ENCODE data around the gene ELOVL5. TPM values are rescaled to one million over a fixed set of nuclear protein-coding genes. Genes with fewer than 3 reads are reported as not detected.
"Not testable (repeated sequence)": the region's sequence is repeated elsewhere in the genome, so short reads cannot be mapped to it uniquely, and the experiment has no call there.

The ELOVL5 gene
- total RNA-seq, 1 donor from 2014 or later = 64.5 TPM

DNA sequence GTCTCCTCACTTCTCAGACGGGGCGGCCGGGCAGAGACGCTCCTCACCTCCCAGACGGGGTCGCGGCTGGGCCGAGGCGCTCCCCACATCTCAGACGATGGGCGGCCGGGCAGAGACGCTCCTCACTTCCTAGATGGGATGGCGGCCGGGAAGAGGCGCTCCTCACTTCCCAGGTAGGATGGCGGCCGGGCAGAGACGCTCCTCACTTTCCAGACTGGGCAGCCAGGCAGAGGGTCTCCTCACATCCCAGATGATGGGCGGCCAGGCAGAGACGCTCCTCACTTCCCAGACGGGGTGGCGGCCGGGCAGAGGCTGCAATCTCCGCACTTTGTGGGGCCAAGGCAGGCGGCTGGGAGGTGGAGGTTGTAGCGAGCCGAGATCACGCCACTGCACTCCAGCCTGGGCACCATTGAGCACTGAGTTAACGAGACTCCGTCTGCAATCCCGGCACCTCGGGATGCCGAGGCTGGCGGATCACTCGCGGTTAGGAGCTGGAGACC is 43.2 kb downstream of the ELOVL5 start:
- DNase-seq (ENCODE audit: low spot score) = not testable (repeated sequence)

DNA sequence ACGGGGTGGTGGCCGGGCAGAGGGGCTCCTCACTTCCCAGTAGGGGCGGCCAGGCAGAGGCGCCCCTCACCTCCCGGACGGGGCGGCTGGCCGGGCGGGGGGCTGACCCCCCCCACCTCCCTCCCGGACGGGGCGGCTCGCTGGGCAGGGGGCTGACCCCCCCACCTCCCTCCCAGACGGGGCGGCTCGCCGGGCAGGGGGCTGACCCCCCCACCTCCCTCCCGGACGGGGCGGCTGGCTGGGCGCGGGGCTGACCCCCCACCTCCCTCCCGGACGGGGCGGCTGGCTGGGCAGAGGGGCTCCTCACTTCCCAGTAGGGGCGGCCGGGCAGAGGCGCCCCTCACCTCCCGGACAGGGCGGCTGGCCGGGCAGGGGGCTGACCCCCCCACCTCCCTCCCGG is 43.8 kb downstream of the ELOVL5 start:
- not testable (repeated sequence) for DNase-seq (ENCODE audit: low spot score)

DNA sequence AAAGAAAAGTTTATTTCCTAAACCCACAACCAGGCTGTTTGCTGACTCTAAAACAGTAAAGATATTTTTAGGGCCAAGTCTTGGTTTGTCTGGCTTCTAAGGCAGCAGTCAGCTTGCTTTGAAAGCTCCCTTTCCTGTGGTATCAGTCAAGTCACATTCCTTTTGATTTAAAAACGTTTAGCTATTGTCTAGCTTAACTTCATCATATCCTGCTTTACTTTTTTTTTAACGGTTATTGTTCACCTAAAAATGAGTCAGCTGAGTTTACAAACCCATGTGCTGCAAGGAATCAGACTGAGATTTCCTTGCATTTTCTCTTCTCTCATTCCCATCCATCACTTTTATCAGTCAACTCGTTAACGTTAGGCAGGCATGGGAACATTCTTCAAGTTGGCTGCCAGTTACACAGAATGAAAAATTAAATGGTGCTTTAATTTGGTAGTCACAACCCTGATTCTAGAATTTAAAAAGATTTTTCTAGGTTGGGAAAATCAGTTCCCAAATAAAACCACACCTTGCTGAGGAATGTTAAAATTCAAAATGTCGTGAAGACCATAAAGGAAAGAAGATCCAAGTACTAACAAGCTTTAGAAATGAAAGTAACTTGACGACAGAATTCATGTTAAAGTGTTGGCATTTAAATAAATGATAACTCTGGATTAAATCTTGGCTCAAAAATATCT is 45.9 kb downstream of the ELOVL5 start:
- DNase-seq (ENCODE audit: low spot score) = no peak

DNA sequence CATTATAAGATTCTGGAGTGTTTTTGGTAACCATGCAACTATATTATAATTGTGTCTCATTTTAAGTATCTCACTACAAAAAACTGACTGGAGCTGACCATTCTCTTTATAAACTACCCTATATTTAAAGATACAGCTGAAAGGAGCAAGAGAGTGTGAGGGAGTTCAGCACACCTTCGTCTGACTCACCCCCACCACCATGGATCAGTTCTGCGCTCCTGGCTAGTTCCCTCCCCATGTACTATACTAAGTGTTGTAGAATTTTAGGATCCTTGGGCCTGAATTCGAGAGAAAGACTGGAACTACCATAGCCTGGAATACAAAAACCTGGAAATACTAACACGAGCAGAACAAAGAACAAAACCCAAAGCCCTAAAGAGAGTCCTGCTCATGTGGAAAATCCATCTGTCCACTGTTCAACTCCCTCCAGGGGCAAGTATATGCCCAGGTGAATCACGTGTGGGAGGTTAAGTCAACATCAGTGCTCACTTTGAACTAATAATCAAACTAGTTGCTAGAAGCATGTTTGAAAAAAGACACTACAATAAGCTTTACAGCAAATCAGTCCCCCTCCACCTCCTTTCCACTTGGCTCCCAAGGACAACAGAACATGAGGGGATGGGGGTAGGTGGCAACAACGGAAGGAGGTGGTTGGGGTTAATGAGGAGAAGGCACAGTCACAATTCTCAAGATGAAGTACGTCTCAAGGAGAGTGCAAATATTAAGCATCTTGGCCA is 46.8 kb downstream of the ELOVL5 start:
- no peak for DNase-seq (ENCODE audit: low spot score)

DNA sequence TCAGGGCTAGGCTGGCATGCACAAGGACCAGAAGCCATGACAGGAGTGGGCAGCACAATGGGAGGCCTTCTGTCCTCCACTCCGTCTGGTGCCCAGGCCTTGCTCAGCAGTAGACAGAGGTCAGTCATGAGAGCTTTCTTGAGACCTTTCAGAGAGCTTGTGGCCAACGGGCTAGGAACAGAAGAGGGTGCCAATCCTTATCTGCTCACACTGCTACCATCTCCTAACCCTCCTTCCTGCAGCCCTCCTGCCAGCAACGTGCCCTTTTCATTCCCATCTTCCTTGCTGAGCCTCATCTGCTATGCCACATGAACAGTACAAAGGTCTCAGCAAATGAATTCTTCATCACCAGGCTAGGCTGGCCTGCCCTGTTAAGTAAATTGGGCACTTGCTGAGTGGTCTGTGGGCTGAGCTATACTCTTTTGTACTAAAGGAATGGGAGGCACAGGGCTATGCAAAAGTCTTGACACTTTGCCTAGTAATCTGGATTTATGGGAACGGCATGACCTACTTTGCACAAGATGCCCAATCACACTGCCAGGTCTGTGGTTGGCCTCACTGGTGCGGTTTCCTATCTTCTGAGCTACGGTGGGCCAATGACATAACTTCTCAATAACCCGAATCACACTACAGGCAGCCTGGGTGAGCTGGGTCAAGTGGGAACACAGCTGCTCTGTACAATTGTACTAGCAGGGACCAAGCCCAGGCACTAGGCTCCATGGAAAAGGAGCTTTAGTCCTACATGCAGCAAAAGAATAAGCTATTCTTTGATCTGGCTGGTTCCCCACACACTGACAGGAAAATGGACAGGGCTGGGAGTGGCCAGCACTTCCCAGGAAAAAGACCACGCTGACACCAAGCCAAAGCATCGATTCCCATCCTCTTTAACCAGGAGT is 47.8 kb downstream of the ELOVL5 start:
- no peak for DNase-seq (ENCODE audit: low spot score)

DNA sequence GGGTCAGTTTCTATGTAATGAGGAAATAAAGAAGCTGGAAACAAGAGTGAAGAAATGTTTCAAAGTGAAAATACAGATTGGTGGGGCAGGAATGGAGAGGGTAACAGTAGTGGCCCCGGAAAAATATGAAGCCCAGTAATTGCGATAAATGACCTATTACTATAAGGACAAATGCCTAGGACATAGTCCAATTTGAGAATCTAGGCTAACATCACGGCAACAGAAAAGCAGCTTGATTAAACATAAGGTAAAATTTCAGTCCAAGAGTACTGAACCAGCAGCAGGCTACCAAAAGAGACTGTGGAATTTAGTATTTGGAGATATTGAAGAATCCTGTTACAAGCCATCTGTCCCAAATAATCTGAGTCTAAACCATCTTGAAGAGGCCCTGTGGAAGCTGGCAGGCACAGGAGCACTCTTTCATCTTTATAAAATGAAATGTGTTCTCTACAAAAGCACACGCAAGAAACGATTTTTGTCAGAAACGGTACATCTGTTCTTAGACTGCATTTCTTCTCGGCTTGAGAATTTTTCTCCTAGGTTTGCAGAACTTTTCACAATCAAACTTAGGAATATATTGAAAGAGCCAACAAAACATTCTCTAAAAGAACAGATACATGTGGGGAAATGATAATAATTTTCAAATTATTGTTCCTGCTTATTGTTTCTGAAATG is 49.3 kb downstream of the ELOVL5 start:
- no peak for DNase-seq (ENCODE audit: low spot score)

DNA sequence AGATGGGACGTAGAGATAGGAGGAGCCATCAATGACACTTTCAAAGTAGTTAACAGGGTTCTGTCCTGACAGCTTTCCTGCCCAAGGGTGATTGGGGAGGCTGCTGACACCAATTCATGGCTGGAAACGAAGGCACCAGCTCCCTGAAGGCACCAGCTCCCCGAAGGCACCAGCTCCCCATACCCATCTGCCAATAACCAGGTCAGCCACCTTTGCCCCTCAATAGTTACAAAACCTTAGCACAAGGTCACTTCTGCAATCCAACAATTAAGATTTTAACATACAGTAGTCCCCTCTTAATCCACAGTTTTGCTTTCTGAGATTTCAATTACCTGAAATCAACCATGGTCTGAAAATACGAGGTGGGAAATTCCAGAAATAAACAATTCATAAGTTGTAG is 51.7 kb downstream of the ELOVL5 start:
- no peak for DNase-seq (ENCODE audit: low spot score)

DNA sequence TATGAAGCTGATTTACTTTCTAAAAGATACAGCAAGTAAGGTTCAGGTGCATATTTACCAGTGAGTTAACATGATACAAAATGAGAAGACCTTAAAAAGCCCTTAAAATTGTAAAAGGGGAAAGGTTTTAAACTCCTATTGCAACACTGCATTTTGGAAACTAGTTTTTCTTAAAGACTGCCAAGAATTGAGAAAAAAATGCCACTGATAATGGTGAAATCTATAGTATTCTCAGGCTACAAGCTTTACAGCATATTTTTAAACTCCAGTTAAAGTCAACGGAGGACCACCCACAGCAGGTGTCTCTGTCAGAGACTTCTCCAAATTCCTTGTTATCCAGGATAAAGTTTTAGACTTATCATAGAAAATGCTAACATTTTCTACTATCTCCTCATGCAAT is 53.6 kb downstream of the ELOVL5 start:
- DNase-seq (ENCODE audit: low spot score) = no peak

DNA sequence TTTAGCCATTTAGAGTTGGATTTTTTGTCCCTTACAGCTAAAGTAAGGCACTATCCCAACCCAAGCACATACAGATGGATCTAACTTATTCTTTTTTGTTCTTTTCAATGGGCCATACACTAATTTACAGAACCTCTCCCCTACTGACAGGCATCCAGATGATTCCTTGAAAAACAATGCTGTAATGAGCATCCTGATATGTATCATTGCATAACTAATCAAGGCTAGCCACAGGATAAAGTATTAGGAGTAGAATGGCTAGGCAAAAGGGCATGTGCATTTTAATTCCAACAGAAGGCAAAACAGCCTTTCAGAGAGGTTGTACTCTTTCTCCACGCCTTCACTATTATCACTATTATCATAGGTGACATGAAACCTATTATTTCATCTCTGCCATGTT is 54.1 kb downstream of the ELOVL5 start:
- no peak for DNase-seq (ENCODE audit: low spot score)

DNA sequence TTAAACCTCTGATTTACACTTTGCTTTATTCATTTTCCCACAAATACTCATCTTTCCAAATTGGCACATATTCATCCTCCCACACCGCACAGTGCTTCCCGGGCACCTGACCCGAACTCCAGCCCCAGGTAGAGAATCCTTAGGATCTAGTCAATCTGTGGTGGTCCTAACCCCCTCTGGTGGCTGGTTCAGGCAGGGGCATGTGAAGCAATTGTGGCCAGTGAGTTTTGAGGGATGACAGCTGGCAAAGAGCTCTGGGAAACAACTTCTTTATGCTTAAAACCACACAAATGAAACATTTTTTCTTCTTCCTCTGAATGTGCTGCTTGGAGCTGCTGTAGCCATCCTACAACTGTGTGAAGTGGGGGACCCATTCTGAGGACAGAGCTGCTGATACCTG is 54.7 kb downstream of the ELOVL5 start:
- no peak for DNase-seq (ENCODE audit: low spot score)

DNA sequence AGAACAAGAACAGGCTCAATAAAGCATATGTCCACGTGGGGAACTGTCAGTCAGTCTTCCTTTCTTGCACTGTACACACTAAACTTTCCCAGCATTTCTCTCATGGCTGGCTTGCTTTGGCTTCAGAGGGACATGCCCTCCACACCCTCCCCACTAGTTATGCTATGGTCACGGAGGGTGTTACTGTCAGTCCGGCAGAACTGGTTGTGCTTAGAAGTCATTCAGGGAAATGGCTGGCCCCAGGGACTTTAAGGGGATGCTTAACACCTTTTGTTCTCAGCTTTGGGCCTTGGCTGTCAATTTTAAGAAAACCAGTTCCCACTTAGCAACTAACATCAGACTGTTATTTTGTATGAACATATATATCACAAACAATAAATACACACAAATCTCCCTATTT is 55.1 kb downstream of the ELOVL5 start:
- no peak for DNase-seq (ENCODE audit: low spot score)

DNA sequence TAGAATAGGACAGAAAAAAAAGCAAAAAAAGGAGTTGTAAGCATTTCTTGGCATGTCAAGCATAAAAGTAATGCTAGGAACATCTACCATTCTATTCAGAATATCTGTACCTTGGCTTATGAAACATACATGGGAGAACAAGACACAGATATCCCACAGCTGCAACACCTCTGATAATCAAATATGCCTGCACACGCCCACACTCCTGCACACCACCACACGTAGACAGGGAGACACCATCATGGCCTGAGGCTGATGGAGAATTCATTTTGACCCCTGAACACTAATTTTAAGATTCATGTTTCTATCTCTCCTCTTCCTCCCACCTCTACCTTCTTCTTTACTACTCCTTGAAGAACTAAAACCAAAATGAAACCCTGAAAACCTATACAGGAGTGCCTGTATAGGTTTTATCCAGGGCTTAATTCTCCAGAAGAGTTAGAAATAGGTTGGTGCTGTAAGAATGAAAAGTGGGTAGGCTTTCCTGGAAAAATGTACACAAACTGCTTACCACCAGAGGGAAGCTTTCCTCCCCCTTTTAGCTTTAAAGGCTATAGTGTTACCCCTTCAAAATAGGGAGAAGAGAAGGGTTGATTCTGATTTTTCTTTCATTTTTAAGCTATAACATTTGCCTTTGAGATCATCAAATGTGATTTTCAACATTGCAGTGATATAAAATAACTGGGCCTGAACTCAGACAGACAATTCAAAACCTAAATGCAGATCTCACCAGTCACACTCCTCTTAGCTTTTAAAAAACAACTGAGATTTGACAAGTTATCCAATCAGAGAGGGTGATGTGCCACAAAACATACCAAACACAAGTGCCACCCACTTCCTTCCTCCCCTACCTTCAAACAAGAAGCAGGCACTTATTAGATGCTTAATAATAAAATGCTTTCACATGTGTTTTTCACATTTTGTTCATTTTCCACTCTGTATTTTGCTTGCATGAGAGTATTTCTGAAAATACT is 57.9 kb downstream of the ELOVL5 start:
- no peak for DNase-seq (ENCODE audit: low spot score)

DNA sequence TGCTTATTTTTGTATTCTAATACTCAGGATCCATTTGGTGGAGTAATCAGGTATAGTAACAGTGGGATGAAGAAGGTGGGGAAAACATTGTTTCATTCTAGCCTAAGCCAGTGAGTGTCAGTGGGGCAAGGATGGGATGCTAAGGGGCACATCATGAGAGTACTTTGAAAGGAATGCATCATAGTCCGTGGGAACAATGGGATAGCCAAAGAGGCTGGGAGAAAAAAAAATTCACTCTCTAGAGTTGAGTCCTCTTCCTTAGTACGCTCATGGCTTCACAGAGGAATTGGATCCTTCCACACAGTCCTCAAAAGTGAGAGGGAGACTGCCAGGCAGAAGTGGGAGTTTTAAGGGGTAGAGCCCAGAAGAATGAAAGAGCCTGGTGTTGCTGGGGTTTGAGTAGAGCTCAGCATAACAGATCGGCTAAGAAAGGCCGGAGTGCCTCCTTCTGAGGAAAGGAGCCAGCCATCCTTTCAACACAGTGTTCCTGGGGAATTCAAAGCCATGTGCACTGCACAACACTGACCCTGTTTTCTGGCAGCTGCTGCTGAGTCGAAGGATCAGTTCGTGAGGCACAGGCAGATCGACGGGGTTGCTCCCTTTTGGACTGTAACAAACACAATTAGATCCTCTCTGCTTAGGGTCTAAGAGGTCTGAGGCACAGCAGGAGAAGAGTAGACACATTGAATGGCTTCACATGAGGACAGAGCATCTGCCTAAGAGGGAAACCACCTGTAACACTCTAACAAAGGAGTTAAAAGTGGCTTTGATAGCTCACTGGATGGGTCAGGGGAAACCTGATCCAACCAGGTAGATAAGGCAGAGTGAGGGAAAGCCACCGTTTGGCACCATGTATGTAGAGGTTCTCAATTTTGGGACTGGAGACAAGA is 61.2 kb downstream of the ELOVL5 start:
- DNase-seq (ENCODE audit: low spot score) = no peak

DNA sequence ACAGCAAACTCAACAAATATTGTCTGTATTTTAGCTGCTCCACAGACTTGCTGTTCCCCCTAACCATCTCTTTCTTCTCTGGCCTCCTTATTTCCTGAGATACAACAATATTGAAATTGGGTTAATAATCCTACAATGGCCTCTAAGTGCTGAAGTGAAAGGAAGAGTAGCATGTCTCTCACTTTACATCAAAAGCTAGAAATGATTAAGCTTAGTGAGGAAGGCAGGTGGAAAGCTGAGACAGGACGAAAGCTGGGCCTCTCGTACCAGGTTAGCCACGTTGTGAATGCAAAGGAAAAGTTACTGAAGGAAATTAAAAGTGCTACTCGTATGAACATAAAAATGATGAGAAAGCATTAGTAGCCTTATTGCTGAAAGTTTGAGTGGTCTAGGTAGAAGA is 63.8 kb downstream of the ELOVL5 start:
- no peak for DNase-seq (ENCODE audit: low spot score)

DNA sequence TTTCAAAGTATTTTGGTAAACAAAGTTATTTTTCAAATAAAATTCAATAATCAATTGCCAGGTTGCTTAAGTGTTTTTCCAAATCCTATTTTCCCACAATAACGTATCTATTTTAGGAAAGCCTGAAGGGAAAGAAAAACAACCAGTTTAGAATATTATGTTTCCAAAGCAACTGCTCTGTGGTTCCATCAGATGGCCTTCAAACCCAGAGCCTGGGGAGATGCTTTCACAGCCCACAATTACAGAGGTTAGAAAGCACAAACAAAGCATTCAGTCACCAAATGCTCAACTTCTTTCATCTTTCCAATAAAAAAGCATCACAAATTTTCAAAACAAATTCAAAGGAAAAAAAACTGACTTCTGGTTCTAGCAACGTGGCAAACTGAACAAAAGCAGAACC is 66.0 kb downstream of the ELOVL5 start:
- no peak for DNase-seq (ENCODE audit: low spot score)

DNA sequence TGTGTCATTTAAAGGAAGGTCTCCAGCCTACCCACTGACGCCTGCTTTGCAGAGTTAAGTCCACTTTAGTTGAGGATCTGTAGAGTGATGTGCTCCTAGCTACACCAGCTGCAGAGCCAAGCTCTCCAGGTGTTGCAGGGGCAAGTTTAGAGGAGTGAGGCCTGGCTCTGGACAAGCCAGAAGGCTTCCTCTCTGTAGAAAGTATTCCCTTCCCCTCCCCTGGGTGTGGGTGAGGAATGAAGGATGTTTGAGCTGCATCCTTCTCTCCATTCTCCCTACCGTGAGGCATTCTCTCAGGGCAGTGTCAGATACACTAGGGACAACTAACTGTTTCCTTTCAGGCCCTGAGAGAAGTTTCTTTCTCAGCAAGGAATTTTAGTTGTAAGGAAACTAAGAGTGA is 66.5 kb downstream of the ELOVL5 start:
- no peak for DNase-seq (ENCODE audit: low spot score)

DNA sequence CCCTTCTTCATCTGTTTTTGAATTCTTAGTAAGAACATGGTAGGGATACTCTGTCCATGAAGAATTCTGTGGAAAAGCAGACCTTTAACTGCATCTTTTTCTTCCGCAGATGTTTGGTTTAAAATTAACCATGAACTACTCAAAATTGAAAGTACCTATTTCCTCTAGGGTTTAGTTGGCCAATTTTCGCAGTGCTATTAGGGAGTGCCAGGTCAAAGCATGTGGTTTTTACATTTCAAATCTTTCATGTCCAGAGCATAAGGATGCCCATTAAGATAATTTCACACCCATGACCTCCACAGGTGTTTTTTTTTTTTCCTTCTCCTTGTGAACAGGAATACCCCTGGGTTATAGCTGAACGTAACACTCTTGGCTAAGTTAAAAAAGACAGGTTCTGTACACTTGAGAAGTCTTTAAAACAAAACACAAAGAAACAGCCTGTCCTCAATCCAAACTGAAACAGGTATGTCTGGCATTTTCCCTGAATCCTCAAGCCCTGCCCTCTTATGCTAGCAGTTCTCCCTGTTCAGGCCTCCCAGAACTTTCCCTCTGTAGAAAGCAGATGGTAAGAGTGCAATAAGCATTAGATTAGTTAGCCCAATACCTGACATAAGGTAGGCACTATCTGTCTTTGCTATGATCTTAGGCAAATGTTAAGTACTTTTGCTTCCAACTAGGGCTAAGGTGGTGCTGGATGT is 67.1 kb downstream of the ELOVL5 start:
- DNase-seq (ENCODE audit: low spot score) = no peak

DNA sequence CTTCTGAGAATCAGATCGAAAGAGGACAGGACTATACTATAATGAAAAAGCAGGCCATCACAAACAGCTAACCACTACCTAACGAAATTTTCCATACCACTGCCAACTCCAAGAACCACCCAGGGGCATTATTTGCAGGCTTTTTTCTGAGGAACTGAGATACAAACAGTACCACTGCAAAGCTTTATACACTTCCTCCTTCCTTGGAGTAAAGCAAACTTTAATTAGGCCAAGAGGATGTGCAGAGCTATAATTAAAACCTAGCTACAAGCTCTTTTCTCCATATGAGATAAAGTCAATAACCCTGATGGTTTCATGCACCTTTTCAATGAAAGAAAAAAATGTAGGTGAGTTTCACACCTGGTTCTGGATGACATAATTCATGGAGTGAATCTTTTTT is 68.5 kb downstream of the ELOVL5 start:
- DNase-seq (ENCODE audit: low spot score) = no peak

DNA sequence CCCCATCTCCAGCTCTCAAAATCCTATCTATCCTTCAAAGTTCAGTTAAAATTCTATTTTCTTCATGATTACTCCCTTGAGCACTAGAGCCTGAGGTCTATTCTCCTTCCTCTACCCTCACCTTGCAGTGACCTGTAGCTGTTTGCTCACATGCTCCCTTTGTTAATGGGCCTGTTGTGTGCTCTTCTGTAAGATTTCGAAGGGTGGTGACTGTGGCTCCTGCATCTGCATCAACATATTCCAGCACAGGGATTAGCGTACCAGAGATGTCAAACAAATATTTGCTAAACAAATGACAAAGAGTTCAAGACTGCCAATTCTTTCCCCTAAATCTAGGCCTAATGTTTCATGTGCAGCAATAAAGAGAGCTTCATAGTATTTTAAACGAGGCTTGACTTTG is 69.5 kb downstream of the ELOVL5 start:
- no peak for DNase-seq (ENCODE audit: low spot score)
